PC-3 (cell line): Measurements from ENCODE around the gene GPD2. TPM values are rescaled to one million over a fixed set of nuclear protein-coding genes. Genes with fewer than 3 reads are reported as not detected.

Experiments
- ATAC-seq: fragments of 200-7000 bp; cut with Tn5 transposase; 2 replicates; pipeline ENCODE4 v1.9.1; 2020; ENCODE audit warnings: mild to moderate bottlenecking, moderate library complexity
- BruUV-seq: library from RNA; stranded (reverse); fragments of 400-500 nt; replicated peaks from 2 replicates; lab custom pipeline; 2021; lab: Mats Ljungman, UMichigan
- CTCF ChIA-PET: fragments of 300-600 bp; sonication (Branson Sonifier 250); formaldehyde crosslinking; loops from one replicate; lab custom pipeline; 2022; ENCODE audit warnings: antibody characterized with exemption; lab: Charles Lee
- POLR2A ChIA-PET: fragments of 300-600 bp; sonication (Branson Sonifier 250); formaldehyde crosslinking; loops from one replicate; lab custom pipeline; 2022; ENCODE audit warnings: antibody characterized with exemption; ENCODE audit not compliant: unreplicated experiment; lab: Charles Lee
- DNase-seq: peaks from one replicate; pipeline ENCODE4 v3.0.0-alpha.2; 2015
- H2AFZ ChIP-seq: fragments of 300-600 bp; sonication (generic); 2 replicates; pipeline ENCODE4 v1.6.0; 2016; ENCODE audit warnings: antibody characterized with exemption, low read length
- H3F3A ChIP-seq: fragments of 300-600 bp; sonication (generic); one replicate; pipeline ENCODE4 v1.6.0; 2017; ENCODE audit warnings: antibody characterized with exemption, low read length, control low read depth, mild to moderate bottlenecking; ENCODE audit not compliant: unreplicated experiment
- H3K27ac ChIP-seq: fragments of 300-600 bp; sonication (generic); 2 replicates; pipeline ENCODE4 v1.5.1; 2016; ENCODE audit warnings: mild to moderate bottlenecking, low read length
- H3K27me3 ChIP-seq: fragments of 300-600 bp; sonication (generic); 2 replicates; pipeline ENCODE4 v1.6.1; 2016; ENCODE audit warnings: low read length, mixed read lengths
- H3K36me3 ChIP-seq: fragments of 300-600 bp; sonication (generic); 2 replicates; pipeline ENCODE4 v1.6.1; 2016; ENCODE audit warnings: low read depth, mixed run types, low read length, mixed read lengths
- H3K4me1 ChIP-seq: fragments of 300-600 bp; sonication (generic); 2 replicates; pipeline ENCODE4 v1.5.1; 2016; ENCODE audit warnings: low read length; ENCODE audit not compliant: insufficient read depth
- H3K4me2 ChIP-seq: fragments of 300-600 bp; sonication (generic); 2 replicates; pipeline ENCODE4 v1.6.0; 2016; ENCODE audit warnings: low read length
- H3K4me3 ChIP-seq: fragments of 300-600 bp; sonication (generic); 2 replicates; pipeline ENCODE4 v1.5.1; 2016; ENCODE audit warnings: mild to moderate bottlenecking, low read length, mixed read lengths
- H3K79me2 ChIP-seq: fragments of 300-600 bp; sonication (generic); 2 replicates; pipeline ENCODE4 v1.6.1; 2017; ENCODE audit warnings: low read length, mixed read lengths
- H3K9ac ChIP-seq: fragments of 300-600 bp; sonication (generic); 2 replicates; pipeline ENCODE4 v1.6.0; 2016; ENCODE audit warnings: mild to moderate bottlenecking, low read length
- H3K9me2 ChIP-seq: fragments of 300-600 bp; sonication (generic); replicated peaks from 2 replicates; pipeline ENCODE4 v1.6.1; 2016; ENCODE audit warnings: mixed run types, low read length, mixed read lengths
- H3K9me3 ChIP-seq: fragments of 300-600 bp; sonication (generic); 2 replicates; pipeline ENCODE4 v1.6.1; 2016; ENCODE audit warnings: low read length, mixed read lengths
- H4K20me1 ChIP-seq: fragments of 300-600 bp; sonication (generic); 2 replicates; pipeline ENCODE4 v1.6.1; 2016; ENCODE audit warnings: low read length, mixed read lengths
- EZH2 ChIP-seq: fragments of 300-600 bp; sonication (generic); IDR thresholded peaks from one replicate; pipeline ENCODE4 v1.6.1; 2017; ENCODE audit warnings: antibody characterized with exemption, mild to moderate bottlenecking, low read length; ENCODE audit not compliant: unreplicated experiment
- EZH2phosphoT487 ChIP-seq: fragments of 300-600 bp; sonication (generic); IDR thresholded peaks from 2 replicates; pipeline ENCODE4 v1.6.1; 2018; ENCODE audit warnings: mild to moderate bottlenecking, antibody characterized with exemption, low read length, borderline replicate concordance
- intact Hi-C: fragments of 100-400 bp; cut with micrococcal nuclease; formaldehyde crosslinking; loops from 2 replicates; pipeline ENCODE4 v1.9.0; 2023
- total RNA-seq: library from RNA; depleted of rRNA; stranded (reverse); fragments of >200 nt; gene quantifications from 2 replicates; pipeline ENCODE4 v1.2.3, GENCODE V29; 2014
- TF ChIP-seq, protein P1 (sequence below): fragments of 300-600 bp; sonication (generic); conservative IDR thresholded peaks from 2 replicates; pipeline ENCODE4 v1.5.1; 2017; ENCODE audit warnings: antibody characterized with exemption, low read depth, mild to moderate bottlenecking, low read length

The GPD2 gene
- total RNA-seq, 1 experiment from 2014 or later: 107 TPM

DNA sequence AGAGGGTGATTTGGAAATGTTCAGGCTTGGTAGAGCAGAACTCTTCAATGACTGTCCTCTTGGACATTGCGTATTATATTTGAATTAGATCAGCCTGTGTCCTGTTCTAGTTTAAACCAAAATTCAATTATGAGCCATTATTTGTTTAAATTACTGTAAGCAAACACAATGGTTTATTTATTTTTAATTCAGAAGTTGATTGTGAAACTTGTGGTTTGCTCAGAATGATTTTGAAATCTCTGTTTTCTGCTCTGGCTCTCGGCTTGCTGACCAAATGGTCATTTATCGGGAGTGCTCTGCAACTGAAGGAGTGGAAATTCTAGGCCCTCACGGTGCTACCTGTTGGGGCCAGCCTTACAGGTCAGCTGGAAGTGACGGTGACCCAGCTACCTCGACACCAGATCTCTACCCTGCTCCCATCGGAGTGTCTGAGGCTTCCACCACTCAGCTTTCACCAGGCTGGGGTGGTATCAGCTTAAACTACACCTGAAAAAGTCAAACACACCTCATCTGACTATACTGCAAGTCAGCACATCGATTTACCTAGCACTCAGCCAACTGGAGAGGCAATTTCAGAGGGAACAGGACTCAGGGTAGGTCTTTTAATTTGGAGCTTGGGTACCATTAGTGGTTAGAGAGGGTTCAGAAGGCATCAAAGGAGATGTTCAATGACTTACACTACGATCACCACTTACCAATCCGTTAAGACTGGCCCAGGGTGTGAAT is 36.8 kb upstream of the GPD2 start:
- H3K9me3 ChIP-seq: no peaks in the 10 kb centered on the region
- DNase-seq (peak; percentile 62), ATAC-seq (peak; percentile 21)
- TF ChIP-seq, protein P1, sequence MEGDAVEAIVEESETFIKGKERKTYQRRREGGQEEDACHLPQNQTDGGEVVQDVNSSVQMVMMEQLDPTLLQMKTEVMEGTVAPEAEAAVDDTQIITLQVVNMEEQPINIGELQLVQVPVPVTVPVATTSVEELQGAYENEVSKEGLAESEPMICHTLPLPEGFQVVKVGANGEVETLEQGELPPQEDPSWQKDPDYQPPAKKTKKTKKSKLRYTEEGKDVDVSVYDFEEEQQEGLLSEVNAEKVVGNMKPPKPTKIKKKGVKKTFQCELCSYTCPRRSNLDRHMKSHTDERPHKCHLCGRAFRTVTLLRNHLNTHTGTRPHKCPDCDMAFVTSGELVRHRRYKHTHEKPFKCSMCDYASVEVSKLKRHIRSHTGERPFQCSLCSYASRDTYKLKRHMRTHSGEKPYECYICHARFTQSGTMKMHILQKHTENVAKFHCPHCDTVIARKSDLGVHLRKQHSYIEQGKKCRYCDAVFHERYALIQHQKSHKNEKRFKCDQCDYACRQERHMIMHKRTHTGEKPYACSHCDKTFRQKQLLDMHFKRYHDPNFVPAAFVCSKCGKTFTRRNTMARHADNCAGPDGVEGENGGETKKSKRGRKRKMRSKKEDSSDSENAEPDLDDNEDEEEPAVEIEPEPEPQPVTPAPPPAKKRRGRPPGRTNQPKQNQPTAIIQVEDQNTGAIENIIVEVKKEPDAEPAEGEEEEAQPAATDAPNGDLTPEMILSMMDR: no peak
- TF ChIP-seq EZH2: no peak
- no peak for TF ChIP-seq EZH2phosphoT487
- H3K79me2 ChIP-seq: no peaks in the 10 kb centered on the region
- peak overlapping the region; percentile 91 for H3K27ac ChIP-seq
- H3K36me3 ChIP-seq: no peaks in the 10 kb centered on the region
- H3K4me3 ChIP-seq: peak overlapping the region; percentile 74
- H3K9ac ChIP-seq: peak overlapping the region; percentile 83
- POLR2A ChIA-PET: interaction anchor here (0.5 to 1.4 kb wide), 2 partner anchors 44 to 57 kb away, joined by 5 to 8 read pairs; no protein-coding TSS in a partner anchor
- intact Hi-C loops: no loop called here
- H2AFZ ChIP-seq: peak overlapping the region; percentile 88
- H3K27me3 ChIP-seq: no peaks in the 10 kb centered on the region
- H3K4me2 ChIP-seq: peak overlapping the region; percentile 97
- H4K20me1 ChIP-seq: no peaks in the 10 kb centered on the region
- H3F3A ChIP-seq: peaks cover 8% of the 10 kb centered on the region
- CTCF ChIA-PET: no interaction called here
- H3K4me1 ChIP-seq: peaks cover 21% of the 10 kb centered on the region
- no peaks in the 10 kb centered on the region for H3K9me2 ChIP-seq
- BruUV-seq: no TSS peak

DNA sequence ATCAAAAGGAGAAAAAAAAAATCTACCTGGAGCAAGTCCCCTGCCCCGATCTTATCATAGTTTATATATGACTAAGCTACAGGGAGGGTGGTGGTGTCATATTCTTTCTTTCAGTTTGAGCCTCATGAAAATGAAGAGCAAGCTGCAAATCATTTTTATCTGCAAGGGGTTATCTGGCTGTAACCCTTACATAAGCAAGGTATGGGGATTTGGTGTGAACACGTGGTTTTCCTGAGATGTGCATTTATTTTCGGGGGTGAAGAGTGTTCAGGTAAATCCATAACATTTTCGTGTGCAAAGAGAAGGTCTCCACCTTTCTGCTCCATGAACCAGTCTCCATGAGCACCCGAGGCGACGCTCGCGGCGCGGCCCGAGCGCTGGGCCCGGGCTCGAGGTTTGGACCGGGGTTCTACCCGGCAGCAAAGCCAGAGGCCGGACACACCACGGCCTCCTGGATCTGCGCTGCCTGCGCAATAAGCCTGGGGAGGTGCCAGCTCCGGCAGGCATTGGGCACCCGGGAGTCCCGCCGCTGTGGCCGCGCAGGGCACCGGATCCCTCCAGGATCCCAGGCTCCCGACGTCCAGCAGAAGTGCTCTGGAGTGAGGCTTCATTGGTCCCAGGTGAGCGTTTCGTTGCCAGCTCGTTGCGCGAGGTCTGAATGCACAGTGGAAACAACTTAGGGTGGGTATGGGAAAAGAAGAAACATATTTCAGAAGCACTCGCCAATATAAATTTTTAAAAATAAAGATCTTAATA is 36.1 kb upstream of the GPD2 start:
- TSS peak; percentile 26 for BruUV-seq
- intact Hi-C loops: loop anchor here (1.0 to 10.0 kb wide), 9 partner anchors 31 to 1025 kb away; no protein-coding TSS in a partner anchor

More for the DNA sequence above, 36.1 kb upstream of the GPD2 start:
- Histone ChIP-seq H3K4me1 (peaks cover 21% of the 10 kb centered on the region), H3F3A (peaks cover 8% of the 10 kb centered on the region), H4K20me1 (no peaks in the 10 kb centered on the region), H3K9ac (peak overlapping the region; percentile 83), H3K4me2 (peak overlapping the region; percentile 97), H3K9me2 (no peaks in the 10 kb centered on the region), H3K9me3 (no peaks in the 10 kb centered on the region), H2AFZ (peak overlapping the region; percentile 88), H3K4me3 (peak overlapping the region; percentile 74), H3K79me2 (no peaks in the 10 kb centered on the region), H3K27ac (peak overlapping the region; percentile 91), H3K36me3 (no peaks in the 10 kb centered on the region), H3K27me3 (no peaks in the 10 kb centered on the region)
- TF ChIP-seq, protein P1: no peak
- TF ChIP-seq EZH2: no peak
- no peak for TF ChIP-seq EZH2phosphoT487
- peak; percentile 78 for DNase-seq
- ChIA-PET POLR2A (interaction anchor here (1.4 kb wide), 1 partner anchor 58 kb away, joined by 5 read pairs; no protein-coding TSS in a partner anchor), CTCF (interaction anchor here (0.5 kb wide), 1 partner anchor 152 kb away, joined by 5 read pairs; no protein-coding TSS in a partner anchor)
- ATAC-seq: peak; percentile 82
